Measurements from ENCODE around the gene FAM114A1. TPM values are rescaled to one million over a fixed set of nuclear protein-coding genes. Genes with fewer than 3 reads are reported as not detected.

Gene FAM114A1
- total RNA-seq (2014; rRNA removed; shearing (Covaris generic)): 53.3 and 55.9 TPM in 2 replicates

- Histone ChIP-seq H3K27ac (peak within 1 kb of the TSS; percentile 87), H3K27me3 (no peaks in the 10 kb centered on the region), H3K4me1 (peaks cover 6% of the 10 kb centered on the region), H3K9me3 (replicated peaks) (no peaks in the 10 kb centered on the region), H3K4me3 (peak within 1 kb of the TSS; percentile 86), H3K36me3 (peaks cover 14% of the 10 kb centered on the region; the same call in 1 of the 2 replicates)
- peak; percentile 90 to 91 for DNase-seq
These were observed at the start of gene FAM114A1 for GRCh38 chr4:38867478-38868058. TSS of gene FAM114A1 (plus strand) at chr4:38867806. CDS start at chr4:38878079, 10,273 bp downstream.

DNA sequence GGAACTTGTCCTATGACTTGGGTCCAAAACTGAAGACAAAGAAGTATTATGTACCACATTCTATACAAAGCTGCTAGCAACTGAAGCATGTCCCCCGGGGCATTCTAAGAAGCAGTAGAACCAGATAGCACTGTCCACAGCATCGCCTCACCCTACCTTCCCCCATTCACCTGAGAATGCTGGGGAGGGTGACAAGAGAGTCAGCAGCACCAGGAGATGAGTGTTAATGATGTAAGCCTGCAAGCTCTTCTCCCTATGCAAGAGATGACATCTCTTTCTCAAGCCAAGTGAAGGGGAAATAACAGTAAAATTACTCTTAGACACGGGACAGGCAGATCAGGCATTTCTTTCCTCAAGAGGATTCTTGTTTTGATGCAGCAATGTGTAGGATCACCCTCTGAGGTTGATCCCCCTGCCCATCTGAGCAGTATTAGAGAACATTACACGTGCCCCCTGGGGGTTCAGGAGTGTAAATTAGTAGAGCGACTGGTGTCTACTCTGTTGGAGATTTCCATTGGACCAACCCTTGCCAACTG is 49.1 kb upstream of the FAM114A1 start:
- H3K4me3 ChIP-seq: no peak overlapping the region
- H3K27me3 ChIP-seq: no peaks in the 10 kb centered on the region
- no peaks in the 10 kb centered on the region for H3K36me3 ChIP-seq
- no peak for DNase-seq
- no peaks in the 10 kb centered on the region for H3K4me1 ChIP-seq
- no peak overlapping the region for H3K27ac ChIP-seq
- no peaks in the 10 kb centered on the region for H3K9me3 ChIP-seq (replicated peaks)

DNA sequence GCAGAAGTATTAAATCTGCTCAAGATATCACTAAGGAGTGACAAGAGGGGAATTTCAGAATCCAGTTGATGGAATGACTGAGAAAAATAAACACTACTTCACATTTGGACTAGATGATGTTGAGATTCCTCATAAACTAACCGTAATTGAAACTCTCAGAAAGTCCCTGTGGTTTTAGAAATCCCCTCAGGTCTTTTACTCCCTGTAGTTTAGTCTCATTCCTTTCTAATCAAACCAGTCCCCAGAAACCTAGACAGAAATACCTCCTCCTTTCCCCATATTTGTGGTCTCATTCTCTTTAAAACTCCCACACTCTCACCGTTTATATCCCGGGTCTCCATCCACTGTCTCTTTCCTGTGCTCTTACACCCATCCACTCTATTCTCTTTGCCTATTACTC is 48.0 kb upstream of the FAM114A1 start:
- no peak overlapping the region for H3K27ac ChIP-seq
- H3K4me1 ChIP-seq: no peaks in the 10 kb centered on the region
- no peak overlapping the region for H3K4me3 ChIP-seq
- no peaks in the 10 kb centered on the region for H3K9me3 ChIP-seq (replicated peaks)
- no peak for DNase-seq
- no peaks in the 10 kb centered on the region for H3K36me3 ChIP-seq
- no peaks in the 10 kb centered on the region for H3K27me3 ChIP-seq

DNA sequence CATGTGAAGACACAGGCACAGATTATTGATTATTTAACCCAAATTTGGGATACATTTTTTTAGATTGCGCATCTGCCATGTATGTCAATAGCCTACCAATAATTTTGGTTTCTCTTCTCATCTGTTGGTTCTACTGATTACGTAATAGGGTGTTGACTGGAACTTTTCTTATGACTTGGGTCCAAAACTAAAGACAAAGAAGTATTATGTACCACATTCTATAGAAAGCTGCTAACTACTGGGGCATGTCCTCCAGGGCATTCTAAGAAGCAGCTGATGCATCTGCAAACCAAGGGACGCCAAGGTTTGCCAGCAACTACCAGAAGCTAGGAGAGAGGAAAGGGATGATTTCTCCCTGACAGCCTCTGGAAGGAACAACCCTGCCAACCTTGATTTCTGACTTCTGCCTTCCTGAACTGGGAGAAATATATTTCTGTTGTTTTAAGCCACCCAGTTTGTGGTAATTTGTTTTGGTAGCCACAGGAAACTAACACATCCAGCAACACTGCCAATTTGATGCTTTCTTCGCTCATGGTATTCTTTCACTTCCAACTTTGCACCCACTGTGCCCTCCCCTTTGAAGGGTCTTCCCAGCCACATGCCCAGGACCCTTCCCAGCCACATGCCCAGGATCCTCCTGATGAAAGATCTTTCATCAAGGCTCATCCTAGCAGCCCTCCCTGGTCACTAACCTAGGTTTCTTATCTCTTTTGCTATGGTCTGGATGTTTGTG is 47.1 kb upstream of the FAM114A1 start:
- H3K27me3 ChIP-seq: no peaks in the 10 kb centered on the region
- H3K36me3 ChIP-seq: no peaks in the 10 kb centered on the region
- H3K27ac ChIP-seq: no peak overlapping the region
- H3K4me3 ChIP-seq: no peak overlapping the region
- DNase-seq: no peak
- no peaks in the 10 kb centered on the region for H3K9me3 ChIP-seq (replicated peaks)
- no peaks in the 10 kb centered on the region for H3K4me1 ChIP-seq

- Histone ChIP-seq H3K27me3 (no peaks in the 10 kb centered on the region), H3K36me3 (no peaks in the 10 kb centered on the region), H3K9me3 (replicated peaks) (no peaks in the 10 kb centered on the region), H3K4me1 (no peaks in the 10 kb centered on the region), H3K27ac (no peak overlapping the region), H3K4me3 (no peak overlapping the region)
- DNase-seq: no peak
These were observed 45.9 kb upstream of the FAM114A1 start for GRCh38 chr4:38821739-38822138.

- Histone ChIP-seq H3K27me3 (no peaks in the 10 kb centered on the region), H3K27ac (no peak overlapping the region), H3K4me1 (no peaks in the 10 kb centered on the region), H3K4me3 (no peak overlapping the region), H3K9me3 (replicated peaks) (no peaks in the 10 kb centered on the region), H3K36me3 (no peaks in the 10 kb centered on the region)
- no peak for DNase-seq
These were observed 44.8 kb upstream of the FAM114A1 start for GRCh38 chr4:38822748-38823303.

DNA sequence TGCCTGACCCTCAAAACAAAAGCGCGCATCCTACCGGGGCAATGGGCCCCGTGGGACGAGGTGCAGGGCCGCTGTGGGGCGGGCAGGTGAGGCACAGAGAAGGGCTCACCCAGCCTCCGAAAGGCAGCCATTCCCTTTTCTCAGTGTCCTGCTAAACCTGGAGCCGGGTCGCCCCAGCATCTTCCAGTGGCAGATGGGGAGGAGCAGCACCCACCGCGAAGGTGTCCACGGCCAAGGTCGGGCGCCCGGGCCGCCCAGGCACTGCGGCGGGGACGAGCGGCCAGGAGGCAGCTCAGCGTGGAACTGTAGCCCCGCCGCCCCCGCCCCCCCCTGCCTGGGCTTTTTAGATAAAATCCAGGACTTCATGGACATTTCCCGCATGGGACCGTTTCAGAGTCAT is 43.8 kb upstream of the FAM114A1 start:
- Histone ChIP-seq H3K27me3 (no peaks in the 10 kb centered on the region), H3K27ac (no peak overlapping the region), H3K4me3 (no peak overlapping the region), H3K4me1 (no peaks in the 10 kb centered on the region), H3K36me3 (no peaks in the 10 kb centered on the region), H3K9me3 (replicated peaks) (no peaks in the 10 kb centered on the region)
- DNase-seq: no peak

GRCh38 chr4:38829237-38829636 is 38.4 kb upstream of the FAM114A1 start:
- H3K4me1 ChIP-seq: no peaks in the 10 kb centered on the region
- H3K27ac ChIP-seq: no peak overlapping the region
- no peaks in the 10 kb centered on the region for H3K27me3 ChIP-seq
- DNase-seq: no peak
- H3K9me3 ChIP-seq (replicated peaks): no peaks in the 10 kb centered on the region
- H3K4me3 ChIP-seq: no peak overlapping the region
- no peaks in the 10 kb centered on the region for H3K36me3 ChIP-seq

DNA sequence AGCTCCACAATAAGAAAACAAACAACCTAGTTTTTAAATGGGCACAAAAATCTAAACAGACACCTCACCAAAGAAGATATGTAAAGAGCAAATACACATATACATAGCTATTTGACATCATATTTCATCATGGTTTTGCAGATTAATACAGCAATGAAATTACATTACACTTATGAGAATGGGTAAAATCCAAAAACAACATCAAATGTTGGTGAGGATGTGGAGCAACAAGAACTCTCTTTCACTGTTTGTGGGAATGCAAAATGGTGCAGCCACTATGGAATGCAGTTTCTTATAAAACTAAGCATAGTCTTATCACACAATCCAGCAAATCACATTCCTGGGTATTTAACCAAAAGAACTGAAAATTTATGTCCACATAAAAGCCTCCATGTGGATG is 36.0 kb upstream of the FAM114A1 start:
- H3K27me3 ChIP-seq: no peaks in the 10 kb centered on the region
- H3K4me3 ChIP-seq: no peak overlapping the region
- no peak for DNase-seq
- H3K36me3 ChIP-seq: no peaks in the 10 kb centered on the region
- no peaks in the 10 kb centered on the region for H3K9me3 ChIP-seq (replicated peaks)
- H3K27ac ChIP-seq: no peak overlapping the region
- no peaks in the 10 kb centered on the region for H3K4me1 ChIP-seq

DNA sequence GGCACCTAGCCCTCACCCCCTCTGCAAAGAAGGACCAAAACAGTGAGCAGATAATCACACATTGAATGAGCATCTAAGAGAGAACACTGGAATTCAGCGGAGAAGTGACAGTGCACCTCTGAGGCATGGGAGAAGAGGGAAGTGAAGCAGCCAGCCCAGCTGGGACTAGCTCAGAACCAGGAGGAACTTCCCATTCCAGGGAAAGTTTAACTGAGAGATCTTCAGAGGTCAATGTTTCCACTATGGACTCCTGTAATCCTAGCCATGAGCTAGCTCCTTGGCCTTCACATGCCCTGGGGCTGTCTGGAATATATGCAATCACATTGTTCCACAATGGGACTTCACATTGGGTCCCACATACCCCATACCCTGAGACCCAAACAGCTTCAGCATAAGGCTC is 35.4 kb upstream of the FAM114A1 start:
- H3K4me3 ChIP-seq: no peak overlapping the region
- no peaks in the 10 kb centered on the region for H3K27me3 ChIP-seq
- H3K36me3 ChIP-seq: no peaks in the 10 kb centered on the region
- H3K27ac ChIP-seq: no peak overlapping the region
- no peaks in the 10 kb centered on the region for H3K4me1 ChIP-seq
- no peaks in the 10 kb centered on the region for H3K9me3 ChIP-seq (replicated peaks)
- no peak for DNase-seq

DNA sequence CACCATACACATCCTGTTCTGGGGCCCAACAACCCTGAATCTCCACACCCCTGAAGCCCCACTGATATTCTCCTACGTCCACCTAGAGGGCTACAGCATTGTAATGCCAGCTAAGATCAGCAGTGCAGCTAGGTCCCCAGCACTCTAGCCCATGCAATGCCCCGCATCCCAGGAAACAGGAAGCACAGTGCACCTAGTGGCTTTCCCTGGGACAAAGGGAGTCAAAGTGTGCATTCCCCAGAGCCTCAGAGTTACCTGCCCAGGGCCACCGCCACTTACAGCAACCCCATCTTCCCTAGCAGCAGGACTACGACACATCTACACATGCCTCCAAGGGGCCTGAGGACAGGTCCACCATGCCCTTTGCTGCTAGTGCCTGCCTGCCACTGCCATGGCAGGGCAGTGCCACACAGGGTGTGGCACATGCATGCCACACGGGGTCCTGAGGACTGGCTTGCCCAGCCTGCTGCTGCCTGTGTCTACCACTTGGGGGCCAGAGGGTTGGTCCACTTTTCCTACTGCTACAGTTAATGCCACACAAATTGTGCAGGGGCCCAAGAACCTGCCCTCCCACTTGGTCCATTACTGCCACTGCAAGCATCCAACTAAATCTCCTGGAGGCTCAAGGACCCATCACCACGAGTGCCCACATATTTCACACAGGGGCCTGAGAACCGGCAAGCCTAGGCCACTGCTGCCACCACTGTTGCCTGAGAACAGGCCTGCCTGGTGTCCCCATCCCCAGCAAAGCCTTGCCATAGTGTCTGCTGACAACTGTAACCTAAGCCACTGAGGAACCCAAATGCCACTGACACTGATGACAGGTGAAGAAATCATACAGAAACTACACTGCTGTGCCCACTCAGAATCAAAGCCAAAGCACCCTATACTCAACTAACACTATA is 34.7 kb upstream of the FAM114A1 start:
- no peak for DNase-seq
- H3K27me3 ChIP-seq: no peaks in the 10 kb centered on the region
- no peaks in the 10 kb centered on the region for H3K4me1 ChIP-seq
- no peaks in the 10 kb centered on the region for H3K36me3 ChIP-seq
- H3K27ac ChIP-seq: no peak overlapping the region
- H3K9me3 ChIP-seq (replicated peaks): no peaks in the 10 kb centered on the region
- H3K4me3 ChIP-seq: no peak overlapping the region

DNA sequence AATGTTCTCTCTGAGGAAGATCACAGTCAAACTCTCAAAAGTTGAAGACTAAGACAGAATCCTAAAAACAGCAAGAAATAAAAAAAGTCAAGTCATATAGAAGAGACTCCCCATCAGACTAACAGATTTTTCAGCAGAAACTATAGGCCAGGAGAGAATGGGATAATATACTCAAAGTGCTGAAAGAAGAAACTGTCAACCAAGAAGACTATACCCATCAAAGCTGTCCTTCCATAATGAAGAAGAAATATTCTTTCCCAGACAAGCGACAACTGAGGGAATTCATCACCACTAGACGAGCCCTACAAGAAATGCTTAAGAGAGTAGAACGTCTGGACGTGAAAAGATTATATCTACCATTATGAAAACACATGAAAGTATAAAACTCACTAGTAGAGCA is 33.0 kb upstream of the FAM114A1 start:
- no peaks in the 10 kb centered on the region for H3K4me1 ChIP-seq
- H3K27me3 ChIP-seq: no peaks in the 10 kb centered on the region
- H3K27ac ChIP-seq: no peak overlapping the region
- H3K4me3 ChIP-seq: no peak overlapping the region
- no peaks in the 10 kb centered on the region for H3K36me3 ChIP-seq
- DNase-seq: no peak
- H3K9me3 ChIP-seq (replicated peaks): no peaks in the 10 kb centered on the region

GRCh38 chr4:38837334-38837733 is 30.3 kb upstream of the FAM114A1 start:
- H3K4me3 ChIP-seq: no peak overlapping the region
- H3K27me3 ChIP-seq: no peaks in the 10 kb centered on the region; the same call in 1 of the 2 replicates
- no peak for DNase-seq
- no peak overlapping the region for H3K27ac ChIP-seq
- no peaks in the 10 kb centered on the region for H3K36me3 ChIP-seq
- no peaks in the 10 kb centered on the region for H3K4me1 ChIP-seq
- no peaks in the 10 kb centered on the region for H3K9me3 ChIP-seq (replicated peaks)

DNA sequence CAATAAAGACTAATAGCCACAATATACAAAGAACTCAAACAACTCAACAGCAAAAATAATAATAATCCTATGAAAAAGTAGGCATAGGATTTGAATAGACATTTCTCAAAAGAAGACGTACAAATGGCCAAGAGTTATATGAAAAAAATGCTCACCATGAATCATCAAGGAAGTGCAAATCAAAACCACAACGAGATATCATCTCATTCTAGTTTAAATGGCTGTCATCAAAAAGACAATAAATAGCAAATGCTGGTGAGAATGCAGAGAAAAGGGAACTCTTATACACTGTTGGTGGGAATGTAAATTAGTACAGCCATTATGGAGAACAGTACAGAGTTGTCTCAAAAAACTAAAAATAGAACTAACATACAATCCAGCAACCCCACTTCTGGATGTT is 29.8 kb upstream of the FAM114A1 start:
- Histone ChIP-seq H3K4me1 (no peaks in the 10 kb centered on the region), H3K4me3 (no peak overlapping the region), H3K36me3 (no peaks in the 10 kb centered on the region), H3K27me3 (no peaks in the 10 kb centered on the region; the same call in 1 of the 2 replicates), H3K27ac (no peak overlapping the region), H3K9me3 (replicated peaks) (no peaks in the 10 kb centered on the region)
- DNase-seq: no peak
